GM12872 (cell line): ENCODE measurements around the gene ULK4.
A peak's percentile ranks its signal among the peaks of the same experiment; 100 is the strongest.

Experiments
- TF ChIP-seq, protein P1 (sequence below): IDR thresholded peaks from 3 replicates; pipeline ENCODE4 v1.5.1; 2011; ENCODE audit warnings: low read depth, mild to moderate bottlenecking, low read length, moderate library complexity; ENCODE audit not compliant: insufficient read depth

ULK4 gene

DNA sequence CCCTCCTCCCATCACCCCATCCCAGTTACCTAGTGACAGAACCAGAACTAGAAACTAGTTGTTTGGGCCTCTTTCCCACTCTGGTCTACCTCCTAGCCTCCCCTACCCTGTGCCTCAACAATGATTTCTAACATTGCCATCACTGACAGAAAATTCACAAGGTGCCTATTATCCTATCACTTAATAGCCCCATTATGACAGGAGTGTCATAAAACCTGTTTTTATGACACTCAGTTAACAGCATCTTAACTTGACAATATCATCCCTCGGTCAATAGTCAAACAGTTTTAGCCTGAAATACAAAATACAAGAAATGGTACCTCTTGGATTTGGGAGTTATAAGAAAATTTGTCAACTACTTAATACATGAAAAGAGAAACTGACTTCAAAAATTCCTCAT lies 46.5 kb downstream of the ULK4 start:
- TF ChIP-seq, protein P1, sequence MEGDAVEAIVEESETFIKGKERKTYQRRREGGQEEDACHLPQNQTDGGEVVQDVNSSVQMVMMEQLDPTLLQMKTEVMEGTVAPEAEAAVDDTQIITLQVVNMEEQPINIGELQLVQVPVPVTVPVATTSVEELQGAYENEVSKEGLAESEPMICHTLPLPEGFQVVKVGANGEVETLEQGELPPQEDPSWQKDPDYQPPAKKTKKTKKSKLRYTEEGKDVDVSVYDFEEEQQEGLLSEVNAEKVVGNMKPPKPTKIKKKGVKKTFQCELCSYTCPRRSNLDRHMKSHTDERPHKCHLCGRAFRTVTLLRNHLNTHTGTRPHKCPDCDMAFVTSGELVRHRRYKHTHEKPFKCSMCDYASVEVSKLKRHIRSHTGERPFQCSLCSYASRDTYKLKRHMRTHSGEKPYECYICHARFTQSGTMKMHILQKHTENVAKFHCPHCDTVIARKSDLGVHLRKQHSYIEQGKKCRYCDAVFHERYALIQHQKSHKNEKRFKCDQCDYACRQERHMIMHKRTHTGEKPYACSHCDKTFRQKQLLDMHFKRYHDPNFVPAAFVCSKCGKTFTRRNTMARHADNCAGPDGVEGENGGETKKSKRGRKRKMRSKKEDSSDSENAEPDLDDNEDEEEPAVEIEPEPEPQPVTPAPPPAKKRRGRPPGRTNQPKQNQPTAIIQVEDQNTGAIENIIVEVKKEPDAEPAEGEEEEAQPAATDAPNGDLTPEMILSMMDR: no peak

DNA sequence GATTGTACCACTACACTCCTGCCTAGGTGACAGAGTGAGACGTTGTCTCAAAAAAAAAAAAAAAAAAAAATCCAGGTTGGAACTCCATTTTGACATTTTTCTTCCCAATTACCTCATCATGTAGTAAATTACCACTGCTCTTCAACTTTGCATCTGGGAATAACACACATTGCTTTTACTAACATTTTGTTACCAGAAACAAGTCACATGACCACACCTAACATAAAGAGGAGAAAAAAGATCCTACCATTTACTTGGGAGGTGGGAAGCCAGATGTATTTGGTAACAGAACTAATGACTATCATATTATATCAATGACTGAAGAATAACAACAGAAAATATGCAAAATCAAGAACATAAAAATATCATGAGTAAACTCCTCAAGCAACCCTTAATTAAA lies 49.6 kb downstream of the ULK4 start:
- TF ChIP-seq, protein P1: no peak

DNA sequence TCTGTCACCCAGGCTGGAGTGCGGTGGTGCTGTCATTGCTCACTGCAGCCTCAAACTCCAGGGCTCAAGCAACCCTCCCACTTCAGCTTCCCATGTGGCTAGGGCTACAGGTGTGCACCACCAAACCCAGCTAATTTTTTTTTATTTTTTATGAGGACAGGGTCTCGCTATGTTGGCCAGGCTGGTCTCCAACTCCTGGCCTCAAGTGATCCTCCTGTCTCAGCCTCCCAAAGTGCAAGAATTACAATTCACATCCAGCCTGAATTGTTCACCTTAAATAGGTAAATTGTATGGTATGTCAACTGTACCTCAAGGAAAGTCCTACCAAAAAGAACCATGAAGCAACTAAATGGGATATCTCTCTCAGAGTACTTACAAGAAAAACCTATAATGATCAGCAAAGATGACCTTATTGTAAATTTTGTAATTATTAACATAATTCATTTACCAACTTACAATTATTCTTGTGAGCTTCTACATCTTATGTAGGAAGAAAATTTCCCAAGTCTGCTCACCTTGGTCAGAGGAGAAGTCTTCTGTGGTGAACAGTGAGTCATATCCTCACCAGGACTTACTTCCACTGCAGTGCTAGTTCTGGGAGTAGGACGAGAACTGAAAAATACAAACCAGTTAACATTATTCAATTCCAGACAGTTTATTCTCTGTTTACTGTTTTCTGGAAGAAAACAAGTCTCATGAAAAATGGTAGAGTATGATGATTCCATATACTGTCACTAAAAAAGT lies 54.4 kb downstream of the ULK4 start:
- TF ChIP-seq, protein P1: no peak

DNA sequence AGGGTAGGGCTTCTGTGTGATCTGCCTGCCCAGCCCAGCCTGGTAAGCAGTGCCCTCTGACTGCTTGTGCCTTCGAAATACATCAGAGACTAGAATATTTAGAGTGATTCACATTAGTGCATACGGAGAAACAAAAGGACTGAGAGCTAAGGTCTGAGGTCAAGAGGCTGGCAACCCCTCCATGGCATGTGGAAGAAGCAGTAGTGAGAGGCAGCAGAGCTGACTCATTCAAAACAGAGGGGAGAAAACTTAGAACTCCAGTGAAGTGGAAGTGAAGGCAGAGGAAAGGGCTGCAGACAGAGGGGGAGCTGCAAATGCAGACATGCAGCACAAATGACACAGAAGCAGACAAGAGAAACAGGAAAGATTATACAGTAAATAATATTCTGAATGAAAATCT lies 61.6 kb downstream of the ULK4 start:
- TF ChIP-seq, protein P1: no peak

DNA sequence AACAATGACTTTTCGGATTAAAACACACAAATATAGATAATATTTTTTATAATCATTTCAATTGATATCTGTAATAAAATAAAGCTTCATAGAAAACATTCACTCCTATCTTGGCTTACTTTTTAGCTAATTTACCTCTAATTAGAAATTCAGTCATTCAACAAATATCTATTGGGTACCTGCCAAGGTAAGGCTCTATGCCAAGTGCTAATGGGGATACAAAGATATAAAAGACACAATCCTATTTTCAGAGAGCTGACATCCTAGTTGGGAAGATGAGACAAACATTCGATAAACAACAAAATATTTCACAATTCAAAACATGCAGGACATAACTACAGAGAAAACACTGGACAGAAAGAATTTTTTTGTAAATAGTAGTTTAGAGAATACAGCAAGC lies 63.3 kb downstream of the ULK4 start:
- TF ChIP-seq, protein P1: no peak

DNA sequence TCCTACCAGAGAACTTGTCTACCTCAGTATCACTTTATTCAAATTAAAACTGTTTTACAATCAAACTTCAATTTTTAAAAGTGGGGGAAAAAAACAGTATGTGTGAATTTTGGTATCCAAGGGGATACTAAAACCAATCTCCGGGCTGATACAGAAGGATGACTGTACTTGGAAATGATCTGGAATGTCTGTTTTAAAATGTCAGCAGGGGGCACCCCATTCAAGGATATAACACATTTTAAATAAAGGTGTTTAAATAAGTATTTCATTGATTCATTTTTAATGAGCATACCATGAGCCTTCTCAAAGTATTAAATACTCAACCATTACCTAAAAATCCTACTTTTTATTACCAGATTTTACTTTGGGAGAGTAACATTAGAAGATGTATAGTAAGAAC lies 67.9 kb downstream of the ULK4 start:
- TF ChIP-seq, protein P1: peak; percentile 27; the same call in 1 of the 3 replicates

DNA sequence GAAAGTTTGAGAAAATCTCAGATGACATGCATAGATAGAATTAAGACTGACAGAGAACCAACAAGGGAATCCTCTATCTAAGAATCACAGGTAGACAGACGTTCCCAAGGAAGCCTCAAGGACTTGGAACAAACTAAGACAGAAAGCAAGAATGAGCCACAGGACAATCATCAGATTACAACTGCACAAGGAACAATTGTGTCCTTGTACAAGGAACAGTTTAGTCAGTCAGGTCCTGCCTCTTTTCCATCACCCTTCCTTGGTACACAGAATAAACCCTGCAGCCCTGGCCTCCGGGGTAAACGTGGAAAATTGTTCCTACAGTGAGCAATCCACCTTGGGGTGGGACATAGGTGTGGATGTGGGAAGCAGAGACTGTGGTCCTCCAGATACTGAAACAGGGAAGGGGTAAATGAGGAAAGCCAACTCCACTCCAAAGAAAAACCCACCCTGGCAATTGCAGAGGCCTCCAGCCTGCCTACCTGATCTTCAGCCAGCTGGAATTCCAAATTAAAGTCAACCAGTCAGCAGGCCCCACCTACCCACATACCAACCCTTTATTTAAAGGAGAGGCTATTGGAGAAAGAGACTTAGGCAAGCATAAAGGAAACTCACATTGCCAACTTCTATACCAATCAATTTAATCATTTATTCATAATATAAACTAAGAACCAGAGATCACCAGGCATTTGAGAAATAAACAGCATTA lies 73.4 kb downstream of the ULK4 start:
- TF ChIP-seq, protein P1: no peak
